NCI-H146 treated with DMSO at 0.1 percent for 48 hours (cell line): Measurements from ENCODE around the gene CTRB2.
"Not testable (repeated sequence)": the region's sequence is repeated elsewhere in the genome, so short reads cannot be mapped to it uniquely, and the experiment has no call there.

Experiments used
- DNase-seq: peaks from one replicate; lab custom pipeline; 2025; ENCODE audit not compliant: unreplicated experiment; lab: John Stamatoyannopoulos, UW

Gene CTRB2

DNA sequence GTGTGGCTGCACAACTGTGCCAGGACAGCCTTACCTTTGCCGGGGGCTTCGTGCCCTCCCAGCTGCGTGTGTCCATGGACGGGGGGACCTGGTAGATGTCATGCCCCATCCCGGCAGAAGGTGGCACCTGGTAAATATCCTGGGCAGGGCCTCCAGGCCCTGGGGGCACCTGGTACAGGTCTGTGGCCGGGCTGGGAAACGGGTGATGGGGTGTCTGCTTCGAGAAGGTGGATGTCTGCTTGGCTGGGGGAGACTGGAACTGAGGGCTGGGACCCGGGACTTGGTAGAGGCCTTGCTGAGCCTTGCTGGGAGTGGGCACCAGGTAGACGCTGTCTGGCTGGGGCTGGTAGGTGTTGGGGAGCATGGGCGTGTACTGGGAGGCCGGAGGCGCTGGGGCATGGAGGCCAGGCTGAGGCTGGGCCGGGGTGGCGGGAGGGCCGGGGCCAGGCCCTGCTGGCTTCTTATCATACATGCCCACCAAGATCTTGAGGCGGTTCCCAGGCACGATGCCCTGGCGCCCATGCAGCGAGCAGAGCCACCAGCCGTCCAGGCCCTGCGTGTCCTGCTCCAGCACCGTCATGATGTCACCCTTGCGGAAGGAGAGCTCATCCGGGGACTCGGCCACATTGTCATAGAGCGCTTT is 35.6 kb upstream of the CTRB2 start:
- DNase-seq = not testable (repeated sequence)

GRCh38 chr16:75241955-75242354 is 35.0 kb upstream of the CTRB2 start:
- no peak for DNase-seq

- DNase-seq = no peak
These were observed 34.5 kb upstream of the CTRB2 start for GRCh38 chr16:75241412-75241811.

DNA sequence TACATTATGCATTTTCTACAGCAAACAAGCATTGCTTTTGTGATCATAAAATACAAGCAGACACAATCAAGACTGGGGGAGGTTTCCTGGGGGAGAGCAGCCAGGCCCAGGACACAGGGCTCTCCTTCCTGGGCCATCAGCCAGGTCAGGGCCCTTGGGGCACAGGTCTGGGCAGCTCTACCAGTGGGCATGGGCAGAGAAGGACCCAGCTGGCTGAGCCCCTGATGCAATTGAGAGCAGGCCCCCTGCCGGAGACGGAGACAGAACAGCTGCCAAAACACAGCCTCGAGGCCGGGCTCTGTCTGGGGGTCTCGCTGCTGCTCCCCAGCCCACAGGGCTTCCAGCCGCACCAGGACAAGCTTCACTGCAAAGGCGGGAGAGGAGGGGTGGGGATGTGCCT is 33.7 kb upstream of the CTRB2 start:
- DNase-seq = not testable (repeated sequence)

GRCh38 chr16:75239542-75240122 is 32.7 kb upstream of the CTRB2 start:
- no peak for DNase-seq

GRCh38 chr16:75238853-75239541 is 32.0 kb upstream of the CTRB2 start:
- DNase-seq = no peak

GRCh38 chr16:75238132-75238852 is 31.3 kb upstream of the CTRB2 start:
- DNase-seq = no peak

- DNase-seq = no peak
These were observed 30.6 kb upstream of the CTRB2 start for GRCh38 chr16:75237398-75238131.

GRCh38 chr16:75236736-75237397 is 29.9 kb upstream of the CTRB2 start:
- DNase-seq = no peak

DNA sequence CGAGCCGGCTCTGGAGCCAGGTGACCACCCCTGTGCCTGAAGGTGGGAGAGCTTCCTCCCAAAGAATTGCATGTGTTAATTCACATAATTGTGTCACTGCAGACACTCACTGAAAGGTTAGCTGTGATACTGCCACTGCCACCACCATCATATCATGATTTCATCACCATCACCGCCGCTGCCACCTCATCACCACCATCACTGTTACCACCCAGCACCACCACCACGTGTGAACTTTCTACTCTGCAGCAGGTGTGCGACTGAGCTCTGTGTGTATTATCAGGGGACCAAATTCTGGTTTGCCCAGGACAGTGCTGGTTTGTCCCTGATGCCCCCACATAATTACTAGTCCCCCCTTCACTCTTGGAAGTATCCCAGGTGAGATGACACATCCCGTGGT is 29.3 kb upstream of the CTRB2 start:
- no peak for DNase-seq

DNA sequence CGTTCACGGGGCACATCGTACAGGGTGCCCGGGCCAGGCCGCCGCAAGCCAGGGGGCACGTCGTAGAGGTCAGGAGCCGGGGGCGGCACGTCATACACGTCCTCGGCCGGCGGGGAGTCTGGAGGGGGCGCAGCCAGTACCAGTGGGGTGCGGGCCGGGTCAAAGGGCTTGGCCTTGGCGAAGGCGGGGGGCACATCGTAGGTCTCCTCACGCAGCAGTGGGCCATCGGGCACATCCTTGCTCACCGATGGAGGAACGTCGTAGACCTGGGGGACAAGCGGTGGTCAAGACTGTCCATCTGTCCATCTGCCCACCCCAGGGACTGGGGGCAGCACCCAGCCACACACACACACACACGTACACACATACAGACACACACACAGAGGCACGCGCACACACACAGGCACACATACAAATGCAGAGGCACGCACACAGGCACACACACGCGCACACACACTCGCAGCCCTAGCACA is 28.8 kb upstream of the CTRB2 start:
- no peak for DNase-seq

DNA sequence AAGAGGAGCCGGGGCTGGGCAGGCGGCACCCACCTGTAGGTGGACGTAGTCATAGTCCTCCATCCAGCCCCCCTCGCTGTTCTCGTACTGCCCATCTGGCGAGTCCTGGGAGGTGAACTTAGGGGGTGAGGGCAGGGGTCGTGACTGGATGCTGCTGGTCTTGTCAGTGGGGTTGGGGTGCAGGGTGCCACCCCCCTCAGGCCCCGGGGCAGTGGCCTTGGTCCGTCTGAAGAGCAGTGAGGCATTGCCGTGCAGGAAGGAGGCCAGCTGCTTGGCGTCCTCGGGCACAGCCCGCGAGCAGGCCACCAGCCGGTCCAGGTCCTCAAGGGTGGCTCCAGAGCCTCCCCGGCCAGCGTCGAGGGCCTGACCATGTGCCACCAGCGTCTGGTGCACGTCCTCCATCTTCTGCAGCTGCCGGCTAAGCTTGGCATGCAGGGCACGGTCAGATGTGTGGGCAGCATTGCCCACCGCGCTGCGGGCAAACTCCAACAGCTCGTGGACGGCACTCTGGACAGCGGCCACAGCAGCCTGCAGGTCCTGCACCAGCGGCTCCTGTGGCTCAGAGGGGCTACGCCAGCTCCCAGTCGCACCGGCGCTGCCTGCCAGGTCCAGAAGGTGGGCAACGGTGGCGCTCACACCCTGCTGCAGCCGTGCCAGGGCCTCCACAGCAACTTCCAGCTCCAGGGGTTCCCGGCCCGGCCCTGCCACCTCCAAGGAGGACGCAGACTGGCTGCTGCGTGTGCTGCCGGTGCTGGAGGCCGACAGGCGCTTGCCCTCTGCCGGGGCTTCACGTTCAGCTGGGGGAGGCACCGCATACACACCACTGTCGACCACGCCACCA is 28.1 kb upstream of the CTRB2 start:
- no peak for DNase-seq

GRCh38 chr16:75233611-75233938 is 26.6 kb upstream of the CTRB2 start:
- no peak for DNase-seq

- DNase-seq = no peak
These were observed 24.6 kb upstream of the CTRB2 start for GRCh38 chr16:75231570-75231969.

- no peak for DNase-seq
These were observed 23.6 kb upstream of the CTRB2 start for GRCh38 chr16:75230471-75231110.

- no peak for DNase-seq
These were observed 22.4 kb upstream of the CTRB2 start for GRCh38 chr16:75229172-75230031.

- DNase-seq = no peak
These were observed 21.4 kb upstream of the CTRB2 start for GRCh38 chr16:75228143-75228976.
